H1 (cell line): ENCODE results near the gene MCF2L2. TPM values are rescaled to one million over a fixed set of nuclear protein-coding genes. Genes with fewer than 3 reads are reported as not detected.

Source experiments
- CTCF ChIA-PET: fragments of 300-600 bp; sonication (Branson Sonifier 250); formaldehyde crosslinking; loops from one replicate; lab custom pipeline; 2021; ENCODE audit not compliant: partially characterized antibody; lab: Charles Lee
- POLR2A ChIA-PET: fragments of 300-600 bp; sonication (Branson Sonifier 250); formaldehyde crosslinking; loops from one replicate; lab custom pipeline; 2021; ENCODE audit warnings: inconsistent platforms; ENCODE audit not compliant: partially characterized antibody; lab: Charles Lee
- DNase-seq, 2 experiments: peaks; one replicate each; pipeline versions ENCODE4 v3.0.0 to v3.0.0-alpha.2; 2010 to 2022; ENCODE audit warnings: low spot score in 2 of 2, low read depth in 1 of 2, mixed read lengths in 1 of 2
- FAIRE-seq: peaks from 2 replicates; lab custom pipeline; 2011; peaks lifted over from hg19 to GRCh38; lab: Jason Lieb, UNC
- H2AFZ ChIP-seq: 2 replicates; pipeline ENCODE4 v1.8.1; 2012; ENCODE audit warnings: low read length, inconsistent platforms
- H2AK5ac ChIP-seq: 2 replicates; pipeline ENCODE4 v1.6.1; 2013; ENCODE audit warnings: low read depth, low read length
- H2BK120ac ChIP-seq: replicated peaks from 2 replicates; pipeline ENCODE3; 2013; ENCODE audit warnings: low read depth, low read length, inconsistent platforms
- H2BK12ac ChIP-seq: 2 replicates; pipeline ENCODE4 v1.6.1; 2013; ENCODE audit warnings: low read depth, low read length
- H2BK15ac ChIP-seq: 2 replicates; pipeline ENCODE4 v1.6.1; 2013; ENCODE audit warnings: low read length
- H2BK20ac ChIP-seq: 2 replicates; pipeline ENCODE4 v1.6.1; 2013; ENCODE audit warnings: low read length
- H2BK5ac ChIP-seq: 2 replicates; pipeline ENCODE4 v1.6.1; 2013; ENCODE audit warnings: low read depth, low read length
- H3K14ac ChIP-seq: 2 replicates; pipeline ENCODE4 v1.6.1; 2013; ENCODE audit warnings: inconsistent platforms; ENCODE audit not compliant: insufficient read length
- H3K18ac ChIP-seq: 2 replicates; pipeline ENCODE4 v1.6.1; 2013; ENCODE audit warnings: low read length; ENCODE audit errors: extremely low read depth
- H3K23ac ChIP-seq: 2 replicates; pipeline ENCODE4 v1.6.1; 2013; ENCODE audit warnings: inconsistent platforms; ENCODE audit not compliant: insufficient read length
- H3K23me2 ChIP-seq: 2 replicates; pipeline ENCODE4 v1.6.1; 2013; ENCODE audit warnings: low read depth, low read length
- H3K27ac ChIP-seq: 2 replicates; pipeline ENCODE4 v1.6.1; 2011; ENCODE audit warnings: low read depth, low read length, inconsistent platforms
- H3K27me3 ChIP-seq, 4 experiments: replicated peaks in 1 of 4; 1 replicate in 1 of 4; 2 replicates in 3 of 4; pipeline versions ENCODE4 v1.6.1 to v1.8.1; 2011 to 2013; ENCODE audit warnings: low read length in 3 of 4, mild to moderate bottlenecking in 3 of 4, inconsistent platforms in 2 of 4, mixed read lengths in 2 of 4, moderate library complexity in 1 of 4; ENCODE audit not compliant: control insufficient read depth in 3 of 4, insufficient read depth in 3 of 4; ENCODE audit errors: extremely low read depth in 1 of 4
- H3K36me3 ChIP-seq, 4 experiments: 2 replicates each; pipeline versions ENCODE4 v1.6.1 to v1.8.1; 2011 to 2013; ENCODE audit warnings: mild to moderate bottlenecking in 4 of 4, low read length in 3 of 4, moderate library complexity in 2 of 4, control low read depth in 1 of 4, inconsistent platforms in 1 of 4; ENCODE audit not compliant: insufficient read depth in 4 of 4, control insufficient read depth in 2 of 4
- H3K4ac ChIP-seq: replicated peaks from 2 replicates; pipeline ENCODE3; 2013; ENCODE audit warnings: low read length, low read depth, mixed read lengths, inconsistent platforms; ENCODE audit not compliant: insufficient read length
- H3K4me1 ChIP-seq, 4 experiments: replicated peaks in 1 of 4; 1 replicate in 1 of 4; 2 replicates in 3 of 4; pipeline versions ENCODE4 v1.6.1 to v1.8.1; 2011 to 2013; ENCODE audit warnings: low read length in 3 of 4, inconsistent platforms in 2 of 4, mixed read lengths in 1 of 4; ENCODE audit not compliant: insufficient read depth in 4 of 4, control insufficient read depth in 3 of 4
- H3K4me2 ChIP-seq, 2 experiments: 2 replicates each; pipeline versions ENCODE4 v1.6.1 to v1.8.1; 2011 to 2013; ENCODE audit warnings: low read depth in 2 of 2, low read length in 2 of 2, control low read depth in 1 of 2, inconsistent platforms in 1 of 2, mild to moderate bottlenecking in 1 of 2; ENCODE audit not compliant: insufficient read depth in 1 of 2
- H3K4me3 ChIP-seq, 4 experiments: fragments of 200-600, 300-600 bp in 1 of 4; sonication (generic), shearing (Covaris generic), sonication (Bioruptor Twin) in 1 of 4; 2 replicates each; pipeline versions ENCODE4 v1.5.1 to v1.8.1; 2011 to 2016; ENCODE audit warnings: low read length in 4 of 4, low read depth in 3 of 4, control low read depth in 2 of 4, inconsistent platforms in 2 of 4, mild to moderate bottlenecking in 2 of 4, mixed read lengths in 1 of 4, moderate library complexity in 1 of 4; ENCODE audit not compliant: insufficient read depth in 2 of 4; ENCODE audit errors: extremely low read depth in 1 of 4
- H3K56ac ChIP-seq: replicated peaks from 2 replicates; pipeline ENCODE3; 2013; ENCODE audit warnings: low read depth, mild to moderate bottlenecking, mixed read lengths, low read length, inconsistent platforms; ENCODE audit not compliant: insufficient read length
- H3K79me1 ChIP-seq: 2 replicates; pipeline ENCODE4 v1.6.1; 2013; ENCODE audit warnings: low read depth, low read length, control low read depth
- H3K79me2 ChIP-seq, 2 experiments: 2 replicates each; pipeline versions ENCODE4 v1.6.1 to v1.8.1; 2012 to 2013; ENCODE audit warnings: low read length in 2 of 2, mild to moderate bottlenecking in 2 of 2, inconsistent platforms in 1 of 2; ENCODE audit not compliant: insufficient read depth in 2 of 2, control insufficient read depth in 1 of 2
- H3K9ac ChIP-seq, 4 experiments: replicated peaks in 1 of 4; 1 replicate in 1 of 4; 2 replicates in 3 of 4; pipeline versions ENCODE4 v1.6.1 to v1.8.1; 2011 to 2013; ENCODE audit warnings: low read depth in 3 of 4, low read length in 3 of 4, control low read depth in 2 of 4, mild to moderate bottlenecking in 2 of 4, moderate library complexity in 2 of 4, inconsistent platforms in 1 of 4; ENCODE audit errors: extremely low read depth in 1 of 4
- H3K9me3 ChIP-seq, 2 experiments: 2 replicates each; pipeline versions ENCODE4 v1.6.1 to v1.8.1; 2012 to 2013; ENCODE audit warnings: mild to moderate bottlenecking in 2 of 2, moderate library complexity in 2 of 2, control low read depth in 1 of 2, inconsistent platforms in 1 of 2, low read depth in 1 of 2, low read length in 1 of 2, mixed read lengths in 1 of 2; ENCODE audit not compliant: insufficient read depth in 2 of 2
- H4K20me1 ChIP-seq, 2 experiments: replicated peaks in 1 of 2; 2 replicates each; pipeline versions ENCODE3 to v1.8.1; 2011 to 2013; ENCODE audit warnings: inconsistent platforms in 2 of 2, low read length in 2 of 2, mild to moderate bottlenecking in 1 of 2; ENCODE audit not compliant: insufficient read depth in 2 of 2, control insufficient read depth in 1 of 2
- H4K5ac ChIP-seq: 2 replicates; pipeline ENCODE4 v1.6.1; 2013; ENCODE audit warnings: low read length, low read depth, mixed read lengths, inconsistent platforms; ENCODE audit not compliant: insufficient read length
- H4K8ac ChIP-seq: 2 replicates; pipeline ENCODE4 v1.8.0; 2013; ENCODE audit warnings: mild to moderate bottlenecking, moderate library complexity, low read length, inconsistent platforms; ENCODE audit not compliant: insufficient read depth; ENCODE audit errors: extremely low read depth
- H4K91ac ChIP-seq: replicated peaks from 2 replicates; pipeline ENCODE3; 2013; ENCODE audit warnings: low read length, mixed read lengths, inconsistent platforms; ENCODE audit not compliant: insufficient read length
- CHD2 ChIP-seq: IDR thresholded peaks from 2 replicates; pipeline ENCODE4 v1.6.1; 2012; ENCODE audit warnings: low read length, improper control_type of control experiment
- EZH2 ChIP-seq: fragments of 200-600 bp; sonication (generic); IDR thresholded peaks from 2 replicates; pipeline ENCODE4 v1.7.1; 2012; ENCODE audit warnings: low read depth, mild to moderate bottlenecking, moderate library complexity, low read length, inconsistent platforms; ENCODE audit not compliant: severe bottlenecking
- GTF2F1 ChIP-seq: IDR thresholded peaks from 2 replicates; pipeline ENCODE4 v1.6.1; 2012; ENCODE audit warnings: low read depth, low read length, improper control_type of control experiment, borderline replicate concordance
- KDM1A ChIP-seq: fragments of 200-600, 300-600 bp; sonication (generic); IDR thresholded peaks from 2 replicates; pipeline ENCODE4 v1.7.1; 2016; ENCODE audit warnings: mild to moderate bottlenecking, low read length, borderline replicate concordance
- NANOG ChIP-seq: IDR thresholded peaks from 2 replicates; pipeline ENCODE4 v1.6.1; 2011; ENCODE audit warnings: low read length, low read depth, mild to moderate bottlenecking, inconsistent platforms; ENCODE audit not compliant: insufficient read depth, poor library complexity, severe bottlenecking
- PHF8 ChIP-seq: fragments of 200-600 bp; sonication (generic); conservative IDR thresholded peaks from 2 replicates; pipeline ENCODE4 v1.7.1; 2012; ENCODE audit warnings: low read depth, mild to moderate bottlenecking, inconsistent platforms, low read length, moderate library complexity
- RNF2 ChIP-seq: fragments of 200-900, 300-1000 bp; sonication (generic); IDR thresholded peaks from 2 replicates; pipeline ENCODE4 v1.7.1; 2016; ENCODE audit warnings: borderline replicate concordance, low read depth, mild to moderate bottlenecking, antibody characterized with exemption, low read length; ENCODE audit not compliant: poor library complexity, severe bottlenecking; ENCODE audit errors: missing control alignments
- SAP30 ChIP-seq: fragments of 300-600 bp; sonication (generic); IDR thresholded peaks from 2 replicates; pipeline ENCODE4 v1.7.1; 2012; ENCODE audit warnings: low read length, moderate library complexity, mild to moderate bottlenecking, inconsistent platforms; ENCODE audit not compliant: insufficient read depth, insufficient replicate concordance
- TAF7 ChIP-seq: optimal IDR thresholded peaks from 2 replicates; pipeline ENCODE3; 2011; ENCODE audit warnings: low read depth, mild to moderate bottlenecking, inconsistent platforms, low read length, moderate library complexity, borderline replicate concordance
- TCF12 ChIP-seq: IDR thresholded peaks from 2 replicates; pipeline ENCODE4 v1.6.1; 2011; ENCODE audit warnings: low read depth, mild to moderate bottlenecking, low read length
- TEAD4 ChIP-seq: IDR thresholded peaks from 2 replicates; pipeline ENCODE4 v1.6.1; 2012; ENCODE audit warnings: low read depth, low read length, inconsistent platforms, mixed read lengths
- YY1 ChIP-seq: IDR thresholded peaks from 2 replicates; pipeline ENCODE4 v1.6.1; 2011; ENCODE audit warnings: low read depth, mild to moderate bottlenecking, low read length
- ZNF274 ChIP-seq: IDR thresholded peaks from 2 replicates; pipeline ENCODE4 v1.7.0; 2012; ENCODE audit warnings: low read length, borderline replicate concordance; ENCODE audit errors: extremely low read depth
- WGBS, 2 experiments: shearing (Covaris generic) in 1 of 2; methylation state at CpG; one replicate each; pipeline versions ENCODE4 v1.1.6 to v1.1.7; 2013 to 2015; ENCODE audit warnings: low lambda C conversion rate in 2 of 2, mixed read lengths in 2 of 2, inconsistent platforms in 1 of 2, low coverage in 1 of 2, missing lambda C conversion rate in 1 of 2; ENCODE audit not compliant: insufficient replicate concordance in 2 of 2, insufficient coverage in 1 of 2, insufficient read length in 1 of 2; ENCODE audit errors: extremely low coverage in 1 of 2, missing lambda C conversion rate in 1 of 2; 5-methylcytosine and 5-hydroxymethylcytosine counted together
- polyA plus RNA-seq, 7 experiments: library from polyadenylated mRNA; depleted of rRNA in 3 of 7; stranded (reverse) in 5 of 7; unstranded in 2 of 7; fragments of >200 nt in 5 of 7; fragments of 200-250 nt in 2 of 7; gene quantifications; 1 replicate in 5 of 7; 2 replicates in 1 of 7; 4 replicates in 1 of 7; pipeline versions ENCODE4 v1.2.1 to v1.2.3, GENCODE V29; 2011 to 2013; ENCODE audit warnings: missing spikeins in 2 of 7, mixed read lengths in 2 of 7
- total RNA-seq: library from RNA; stranded (reverse); fragmentation: NEBNext Ultra II Directional; extraction: Animal tissue kit (Norgen Biotek cat#: 25700); gene quantifications from 2 replicates; pipeline ENCODE4 v1.2.1, GENCODE V29; 2021

MCF2L2 gene
- total and polyA plus RNA-seq, 2 of the 8 experiments (the other 6 are each of a cell fraction or from before 2014, with no cell fraction given): 4.1 to 13.7 TPM

DNA sequence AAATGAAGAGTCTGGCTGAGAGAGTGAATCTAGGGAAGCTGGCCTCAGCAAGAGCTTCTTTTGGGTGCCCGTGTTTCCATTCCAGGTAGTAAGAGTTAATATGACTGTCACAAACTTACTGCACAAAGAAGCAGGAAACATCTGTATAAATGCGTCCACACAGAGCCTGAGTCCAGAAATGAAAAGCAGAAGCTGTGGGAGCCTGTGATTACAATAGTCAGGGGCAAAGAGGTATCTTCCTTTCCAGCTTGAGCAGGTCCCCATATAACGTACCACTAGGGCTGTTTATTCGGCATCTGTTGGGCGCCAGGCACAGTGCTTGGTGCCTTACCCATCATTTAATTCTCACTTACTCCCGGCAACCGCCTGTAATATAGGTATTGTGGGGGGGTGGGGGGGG, 215.9 kb downstream of the MCF2L2 start:
- ChIA-PET POLR2A (interaction anchor here (0.7 kb wide), 1 partner anchor 11 kb away, joined by 3 read pairs; no protein-coding TSS in a partner anchor), CTCF (interaction anchor here (0.7 to 1.7 kb wide), 2 partner anchors 18 to 162 kb away, joined by 3 to 4 read pairs; no protein-coding TSS in a partner anchor)
- H3K4ac ChIP-seq: no peak overlapping the region
- no peak overlapping the region for H2BK5ac ChIP-seq
- no peak overlapping the region for H3K27ac ChIP-seq
- no peak overlapping the region for H3K56ac ChIP-seq
- WGBS, 2 experiments: 92% methylated on average over 7 of the region's 7 CpGs; no CpG with 5 or more reads in 1 of the 2 experiments
- no peaks in the 10 kb centered on the region for H3K4me1 ChIP-seq
- no peaks in the 10 kb centered on the region; a peak in 1 of 8 replicates for H3K36me3 ChIP-seq
- H2BK15ac ChIP-seq: no peak overlapping the region
- H3K79me2 ChIP-seq: no peaks in the 10 kb centered on the region
- H3K4me3 ChIP-seq: no peak overlapping the region
- no peak overlapping the region for H3K14ac ChIP-seq
- no peak for DNase-seq
- H4K8ac ChIP-seq: no peak overlapping the region
- TF ChIP-seq RNF2 (no peak), TEAD4 (no peak), KDM1A (no peak), SAP30 (no peak), GTF2F1 (no peak), TCF12 (no peak), CHD2 (no peak), ZNF274 (no peak), EZH2 (no peak), NANOG (no peak), TAF7 (no peak), PHF8 (no peak), YY1 (no peak)
- TF ChIP-seq, all 59 proteins: peak for 0
- H2BK20ac ChIP-seq: no peak overlapping the region
- no peak overlapping the region for H3K18ac ChIP-seq
- H3K9me3 ChIP-seq: no peaks in the 10 kb centered on the region
- H3K4me2 ChIP-seq: no peak overlapping the region
- no peak overlapping the region for H3K9ac ChIP-seq
- H3K27me3 ChIP-seq: no peaks in the 10 kb centered on the region
- H4K91ac ChIP-seq: no peak overlapping the region
- no peak overlapping the region for H2BK120ac ChIP-seq
- H2BK12ac ChIP-seq: no peak overlapping the region
- no peak overlapping the region for H3K23ac ChIP-seq
- H4K5ac ChIP-seq: no peak overlapping the region
- FAIRE-seq: no peak
- H4K20me1 ChIP-seq: no peaks in the 10 kb centered on the region
- H3K79me1 ChIP-seq: no peaks in the 10 kb centered on the region
- H3K23me2 ChIP-seq: no peaks in the 10 kb centered on the region
- no peak overlapping the region for H2AFZ ChIP-seq
- H2AK5ac ChIP-seq: no peak overlapping the region
